Measurements from ENCODE around the gene ARHGAP15. TPM values are rescaled to one million over a fixed set of nuclear protein-coding genes. Genes with fewer than 3 reads are reported as not detected.

The ARHGAP15 gene
- total RNA-seq, 1 experiment from 2014 or later = not detected

DNA sequence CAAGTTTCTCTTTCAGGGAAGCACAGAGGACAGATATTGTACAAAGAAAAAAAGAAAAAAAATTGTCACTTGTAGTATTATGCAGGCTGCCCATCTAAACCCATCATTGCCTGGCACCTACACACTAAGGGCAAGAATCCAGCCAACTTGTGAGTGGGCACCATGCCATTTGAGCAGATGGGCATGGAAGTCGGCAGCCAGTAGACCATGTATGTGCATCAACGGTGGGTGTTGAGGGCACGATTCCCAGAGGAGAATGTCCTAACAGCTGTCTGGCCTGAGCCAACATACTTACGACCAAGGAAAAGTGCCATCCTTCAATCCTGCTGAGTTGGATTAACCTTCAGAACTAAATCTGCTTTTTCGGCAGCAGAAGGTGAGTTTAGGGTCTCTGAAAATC lies 63.9 kb downstream of the ARHGAP15 start:
- Histone ChIP-seq H3K4me3 (no peak overlapping the region), H3K27me3 (replicated peaks) (peaks cover 4% of the 10 kb centered on the region), H3K36me3 (no peaks in the 10 kb centered on the region), H3K4me1 (replicated peaks) (no peaks in the 10 kb centered on the region), H3K9me3 (replicated peaks) (no peaks in the 10 kb centered on the region), H3K27ac (no peak overlapping the region)
- no peak for DNase-seq (ENCODE audit: low read depth in 1 of 2, low spot score in 2 of 2)

DNA sequence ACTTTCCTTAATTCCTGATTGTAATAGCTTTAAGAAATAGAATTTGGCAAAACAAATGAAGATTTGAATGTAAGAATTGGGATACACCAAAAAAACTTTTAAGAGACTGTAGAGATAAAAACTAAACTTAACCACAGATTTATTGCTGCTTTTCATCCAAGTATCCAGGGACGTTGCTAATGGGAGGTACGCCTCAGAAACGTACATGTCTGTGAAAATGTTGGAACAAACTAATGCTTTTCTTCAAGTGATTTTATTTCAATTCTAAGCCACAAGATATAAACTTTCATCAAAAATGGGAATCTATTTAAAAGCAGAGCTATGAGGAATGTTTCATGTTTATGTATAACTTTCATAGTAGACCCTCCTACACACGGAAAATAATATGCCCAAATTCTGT lies 66.3 kb downstream of the ARHGAP15 start:
- Histone ChIP-seq H3K9me3 (replicated peaks) (no peaks in the 10 kb centered on the region), H3K27me3 (replicated peaks) (peaks cover 4% of the 10 kb centered on the region), H3K4me3 (no peak overlapping the region), H3K4me1 (replicated peaks) (no peaks in the 10 kb centered on the region), H3K36me3 (no peaks in the 10 kb centered on the region), H3K27ac (no peak overlapping the region)
- no peak for DNase-seq (ENCODE audit: low read depth in 1 of 2, low spot score in 2 of 2)

DNA sequence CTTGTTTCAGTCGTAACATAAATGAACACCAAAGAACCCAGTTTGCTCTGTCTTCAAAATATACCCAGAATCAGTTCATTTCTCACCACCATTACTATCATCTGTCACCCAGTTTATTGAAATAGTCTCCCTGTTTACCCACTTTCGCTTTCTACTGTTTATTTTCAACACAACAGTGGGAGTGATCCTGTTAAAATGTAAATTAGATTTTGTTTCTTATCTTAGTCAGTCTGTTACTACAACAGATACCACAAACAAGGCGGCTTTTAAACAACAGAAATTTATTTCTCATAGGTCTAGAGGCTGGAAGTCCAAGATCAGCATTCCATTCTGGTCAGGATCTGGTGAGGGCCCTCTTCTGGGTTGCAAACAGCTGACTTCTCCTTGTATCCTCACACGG lies 74.8 kb downstream of the ARHGAP15 start:
- Histone ChIP-seq H3K9me3 (replicated peaks) (no peaks in the 10 kb centered on the region), H3K4me1 (replicated peaks) (no peaks in the 10 kb centered on the region)
- no peak for DNase-seq (ENCODE audit: low read depth in 1 of 2, low spot score in 2 of 2)

DNA sequence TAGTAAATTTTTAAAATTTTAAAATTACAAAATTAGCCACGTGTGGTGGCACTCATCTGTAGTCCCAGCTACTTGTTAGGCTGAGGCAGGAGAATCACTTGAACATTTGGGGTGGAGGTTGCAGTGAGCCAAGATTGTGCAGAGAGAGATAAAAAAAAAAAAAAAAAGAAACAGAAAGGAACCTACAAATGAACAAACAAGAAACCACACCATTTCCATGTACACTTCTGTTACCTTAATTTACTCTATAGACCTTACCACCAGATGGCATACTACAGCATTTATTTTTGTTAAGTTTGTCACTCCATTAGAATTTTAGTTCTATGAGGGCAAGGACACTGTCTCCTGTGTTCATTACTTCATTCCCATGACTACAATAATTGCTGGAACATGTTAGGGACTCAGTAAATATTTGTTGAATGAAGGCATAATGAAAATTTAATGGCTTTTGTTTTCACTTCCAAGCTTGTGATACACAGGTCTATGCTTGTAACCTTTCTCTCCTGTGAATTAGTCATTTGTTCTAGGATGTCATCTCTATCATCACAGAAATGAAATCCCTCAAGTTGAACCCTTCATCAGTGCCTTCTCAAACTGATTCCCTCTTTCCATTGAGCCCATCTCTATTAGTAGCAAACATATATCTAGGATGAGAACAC lies 76.0 kb downstream of the ARHGAP15 start:
- H3K36me3 ChIP-seq = no peaks in the 10 kb centered on the region
- H3K9me3 ChIP-seq (replicated peaks) = no peaks in the 10 kb centered on the region
- DNase-seq (ENCODE audit: low read depth in 1 of 2, low spot score in 2 of 2) = peak in 1 of 2 experiments; percentile 5
- no peak overlapping the region for H3K27ac ChIP-seq
- H3K4me3 ChIP-seq = no peak overlapping the region
- H3K27me3 ChIP-seq (replicated peaks) = no peaks in the 10 kb centered on the region
- H3K4me1 ChIP-seq (replicated peaks) = no peaks in the 10 kb centered on the region

More for the DNA sequence above, 74.8 kb downstream of the ARHGAP15 start:
- Histone ChIP-seq H3K27ac (no peak overlapping the region), H3K4me3 (no peak overlapping the region), H3K36me3 (no peaks in the 10 kb centered on the region), H3K27me3 (replicated peaks) (no peaks in the 10 kb centered on the region)

DNA sequence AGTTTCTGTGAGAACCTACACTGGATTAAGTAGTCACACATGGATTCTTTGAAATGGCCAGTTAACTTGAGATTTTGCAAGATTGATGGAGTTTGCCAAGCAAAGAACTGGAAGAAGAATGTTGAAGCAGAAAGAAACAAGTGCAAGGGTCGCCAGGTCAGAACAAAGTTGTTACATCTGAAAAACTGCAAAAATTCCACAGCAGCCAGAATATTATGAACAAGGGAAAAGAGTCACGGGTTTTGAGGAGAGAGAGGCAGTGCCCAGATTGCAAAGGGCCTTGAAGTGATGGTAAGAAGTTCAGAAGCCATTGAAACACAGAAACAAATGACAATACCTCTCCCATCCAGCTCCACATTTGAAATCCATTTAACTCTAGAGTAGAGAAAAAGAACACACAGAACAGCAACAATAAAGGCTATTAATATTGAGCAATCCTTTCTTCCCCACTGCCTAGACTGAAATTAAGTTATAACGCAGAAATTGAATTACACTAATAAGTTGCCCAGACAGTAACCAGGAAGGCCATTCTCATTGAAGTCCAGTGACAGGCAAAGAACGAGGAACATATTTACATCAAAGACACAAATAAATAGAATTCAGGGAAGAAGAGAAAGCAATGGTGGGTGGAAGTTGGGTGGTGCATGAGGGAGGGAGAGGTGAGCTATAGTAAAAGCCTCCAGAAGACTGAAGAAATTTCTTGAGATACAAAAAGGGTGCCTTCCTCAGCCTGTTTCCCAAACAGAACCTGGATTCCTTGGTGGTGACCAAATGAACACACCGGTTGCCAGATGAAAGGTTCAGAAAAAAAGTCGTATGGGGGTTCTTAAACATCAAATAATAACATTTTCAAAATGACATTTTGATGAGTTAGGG lies 80.6 kb downstream of the ARHGAP15 start:
- H3K27ac ChIP-seq = no peak overlapping the region
- H3K27me3 ChIP-seq (replicated peaks) = no peaks in the 10 kb centered on the region
- no peaks in the 10 kb centered on the region for H3K36me3 ChIP-seq
- no peaks in the 10 kb centered on the region for H3K4me1 ChIP-seq (replicated peaks)
- H3K9me3 ChIP-seq (replicated peaks) = no peaks in the 10 kb centered on the region
- no peak for DNase-seq (ENCODE audit: low read depth in 1 of 2, low spot score in 2 of 2)
- H3K4me3 ChIP-seq = no peak overlapping the region

DNA sequence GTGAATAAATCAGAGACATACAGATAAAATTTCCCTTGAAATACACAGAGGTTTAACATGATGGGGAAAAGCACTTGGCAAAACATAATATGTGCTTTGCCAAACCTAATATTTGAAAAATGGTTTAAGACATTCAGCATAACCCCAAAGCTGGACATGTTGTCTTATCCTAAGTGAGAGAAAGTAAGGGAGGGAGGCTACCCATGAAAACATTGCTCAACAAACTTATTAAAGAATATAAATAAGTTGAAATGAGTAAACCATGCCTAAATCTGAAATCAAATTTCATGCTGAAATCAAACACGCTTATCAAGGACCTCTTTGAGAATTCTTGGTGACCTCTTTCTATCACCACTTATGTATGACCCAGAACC lies 81.2 kb downstream of the ARHGAP15 start:
- DNase-seq (ENCODE audit: low read depth in 1 of 2, low spot score in 2 of 2) = no peak
- Histone ChIP-seq H3K4me3 (no peak overlapping the region), H3K36me3 (no peaks in the 10 kb centered on the region), H3K9me3 (replicated peaks) (no peaks in the 10 kb centered on the region), H3K4me1 (replicated peaks) (no peaks in the 10 kb centered on the region), H3K27me3 (replicated peaks) (no peaks in the 10 kb centered on the region), H3K27ac (no peak overlapping the region)

DNA sequence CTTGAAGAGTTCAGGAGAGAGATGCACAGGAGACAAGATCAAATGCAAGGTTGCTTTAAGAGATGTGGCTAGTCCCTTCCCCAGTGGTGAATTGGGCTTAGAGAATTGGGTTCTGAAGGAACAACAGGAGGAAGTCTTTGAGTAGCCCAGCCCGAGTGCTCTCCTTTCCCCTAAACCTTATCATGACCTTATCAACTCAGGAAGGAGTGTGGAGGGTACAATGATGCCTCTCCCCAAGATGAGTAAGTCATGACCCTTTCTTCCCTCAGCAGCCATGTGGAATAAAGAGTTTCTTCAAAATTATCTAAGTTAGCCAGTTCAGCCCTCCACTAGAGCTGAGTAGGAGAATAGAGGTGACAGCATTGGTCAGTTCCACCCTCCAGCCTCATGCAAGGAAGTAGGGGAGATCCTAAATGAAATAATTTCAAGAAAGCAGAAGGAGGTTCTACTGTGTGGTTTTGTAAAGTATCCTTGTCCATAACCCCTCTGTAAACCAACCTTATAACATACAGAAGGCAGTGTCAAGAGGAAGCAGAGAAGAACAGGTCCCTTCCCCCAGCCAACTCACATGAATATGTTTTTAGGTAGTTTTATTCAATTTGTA lies 88.4 kb downstream of the ARHGAP15 start:
- H3K27me3 ChIP-seq (replicated peaks) = no peaks in the 10 kb centered on the region
- H3K27ac ChIP-seq = no peak overlapping the region
- no peaks in the 10 kb centered on the region for H3K4me1 ChIP-seq (replicated peaks)
- no peak overlapping the region for H3K4me3 ChIP-seq
- H3K9me3 ChIP-seq (replicated peaks) = no peaks in the 10 kb centered on the region
- no peaks in the 10 kb centered on the region for H3K36me3 ChIP-seq
- no peak for DNase-seq (ENCODE audit: low read depth in 1 of 2, low spot score in 2 of 2)

DNA sequence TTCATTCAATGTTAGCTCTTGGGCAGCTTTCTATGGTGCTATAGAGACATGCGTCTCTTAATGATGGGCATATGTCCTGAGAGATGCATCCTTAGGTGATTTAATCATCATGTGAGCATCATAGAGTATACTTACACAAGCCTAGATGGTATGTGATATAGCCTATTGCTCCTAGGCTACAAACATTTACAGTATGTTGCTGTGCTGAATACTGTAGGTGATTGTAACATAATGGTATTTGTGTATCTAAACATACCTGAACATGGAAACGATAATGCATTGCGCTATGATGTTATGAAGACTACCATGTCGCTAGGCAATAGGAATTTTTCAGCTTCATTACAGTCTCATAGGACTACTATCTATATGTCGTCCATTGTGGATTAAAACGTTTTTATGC lies 89.4 kb downstream of the ARHGAP15 start:
- Histone ChIP-seq H3K4me1 (replicated peaks) (no peaks in the 10 kb centered on the region), H3K4me3 (no peak overlapping the region), H3K27me3 (replicated peaks) (no peaks in the 10 kb centered on the region), H3K27ac (no peak overlapping the region), H3K36me3 (no peaks in the 10 kb centered on the region), H3K9me3 (replicated peaks) (no peaks in the 10 kb centered on the region)
- no peak for DNase-seq (ENCODE audit: low read depth in 1 of 2, low spot score in 2 of 2)

DNA sequence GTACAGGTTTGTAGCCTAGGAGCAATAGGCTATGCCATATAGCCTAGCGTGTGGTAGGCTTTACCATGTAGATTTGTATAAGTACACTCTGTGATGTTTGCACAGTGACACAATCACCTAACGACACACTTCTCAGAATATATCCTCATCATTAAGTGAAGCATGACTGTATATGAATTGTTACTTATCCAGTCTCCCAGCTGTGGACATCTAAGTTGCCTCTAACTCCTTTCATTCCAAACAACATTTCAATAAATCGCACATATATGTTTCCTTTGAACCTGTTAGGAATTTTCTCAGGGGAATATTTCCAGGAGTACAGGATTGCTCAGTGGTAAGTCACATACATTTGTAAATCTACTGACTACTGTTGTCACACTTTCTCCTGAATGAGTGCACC lies 90.0 kb downstream of the ARHGAP15 start:
- no peaks in the 10 kb centered on the region for H3K9me3 ChIP-seq (replicated peaks)
- H3K36me3 ChIP-seq = no peaks in the 10 kb centered on the region
- H3K4me3 ChIP-seq = no peak overlapping the region
- no peak for DNase-seq (ENCODE audit: low read depth in 1 of 2, low spot score in 2 of 2)
- H3K27ac ChIP-seq = no peak overlapping the region
- no peaks in the 10 kb centered on the region for H3K4me1 ChIP-seq (replicated peaks)
- H3K27me3 ChIP-seq (replicated peaks) = no peaks in the 10 kb centered on the region

DNA sequence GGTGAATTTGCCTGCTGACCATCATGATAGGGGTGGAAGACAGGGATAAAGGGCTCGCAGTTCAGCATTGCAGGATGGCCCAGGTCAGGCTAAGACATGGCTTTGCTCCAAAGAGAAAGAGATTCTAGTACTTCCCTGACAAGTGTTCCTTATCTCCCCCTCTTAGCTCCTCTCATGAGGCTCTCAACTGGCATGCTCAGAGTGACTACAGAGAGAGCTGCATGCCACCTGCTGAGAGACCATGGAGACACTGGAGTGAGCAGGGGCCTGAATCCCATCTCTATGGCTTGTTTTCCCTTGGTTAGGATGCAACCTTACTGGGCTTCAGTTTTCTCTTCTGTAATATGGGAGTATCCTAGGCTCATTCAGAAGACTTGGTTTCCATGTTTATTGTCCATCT lies 94.3 kb downstream of the ARHGAP15 start:
- no peaks in the 10 kb centered on the region for H3K9me3 ChIP-seq (replicated peaks)
- no peaks in the 10 kb centered on the region for H3K4me1 ChIP-seq (replicated peaks)
- no peak overlapping the region for H3K27ac ChIP-seq
- no peaks in the 10 kb centered on the region for H3K36me3 ChIP-seq
- no peak overlapping the region for H3K4me3 ChIP-seq
- no peaks in the 10 kb centered on the region for H3K27me3 ChIP-seq (replicated peaks)
- no peak for DNase-seq (ENCODE audit: low read depth in 1 of 2, low spot score in 2 of 2)

DNA sequence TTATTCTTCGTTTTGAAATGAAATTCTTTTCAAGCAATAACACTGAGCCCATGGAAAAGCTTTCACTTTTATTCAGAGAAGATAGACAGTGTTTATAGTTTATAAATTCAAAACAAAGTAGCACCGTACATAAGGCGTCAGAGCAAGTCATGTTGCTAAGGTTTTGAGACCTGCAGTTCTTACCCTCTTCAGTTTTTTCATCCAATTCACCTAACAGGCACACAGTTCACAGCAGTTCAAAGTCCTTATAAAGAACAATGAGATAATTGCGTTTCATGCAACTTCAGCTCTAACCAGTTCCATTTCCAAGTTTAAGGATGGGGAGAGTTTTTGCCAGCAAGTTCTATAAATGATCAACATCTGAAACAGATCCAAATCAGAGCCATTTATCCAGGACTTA lies 96.7 kb downstream of the ARHGAP15 start:
- no peaks in the 10 kb centered on the region for H3K36me3 ChIP-seq
- no peaks in the 10 kb centered on the region for H3K27me3 ChIP-seq (replicated peaks)
- H3K4me3 ChIP-seq = no peak overlapping the region
- H3K9me3 ChIP-seq (replicated peaks) = no peaks in the 10 kb centered on the region
- no peak overlapping the region for H3K27ac ChIP-seq
- no peaks in the 10 kb centered on the region for H3K4me1 ChIP-seq (replicated peaks)
- DNase-seq (ENCODE audit: low read depth in 1 of 2, low spot score in 2 of 2) = no peak

DNA sequence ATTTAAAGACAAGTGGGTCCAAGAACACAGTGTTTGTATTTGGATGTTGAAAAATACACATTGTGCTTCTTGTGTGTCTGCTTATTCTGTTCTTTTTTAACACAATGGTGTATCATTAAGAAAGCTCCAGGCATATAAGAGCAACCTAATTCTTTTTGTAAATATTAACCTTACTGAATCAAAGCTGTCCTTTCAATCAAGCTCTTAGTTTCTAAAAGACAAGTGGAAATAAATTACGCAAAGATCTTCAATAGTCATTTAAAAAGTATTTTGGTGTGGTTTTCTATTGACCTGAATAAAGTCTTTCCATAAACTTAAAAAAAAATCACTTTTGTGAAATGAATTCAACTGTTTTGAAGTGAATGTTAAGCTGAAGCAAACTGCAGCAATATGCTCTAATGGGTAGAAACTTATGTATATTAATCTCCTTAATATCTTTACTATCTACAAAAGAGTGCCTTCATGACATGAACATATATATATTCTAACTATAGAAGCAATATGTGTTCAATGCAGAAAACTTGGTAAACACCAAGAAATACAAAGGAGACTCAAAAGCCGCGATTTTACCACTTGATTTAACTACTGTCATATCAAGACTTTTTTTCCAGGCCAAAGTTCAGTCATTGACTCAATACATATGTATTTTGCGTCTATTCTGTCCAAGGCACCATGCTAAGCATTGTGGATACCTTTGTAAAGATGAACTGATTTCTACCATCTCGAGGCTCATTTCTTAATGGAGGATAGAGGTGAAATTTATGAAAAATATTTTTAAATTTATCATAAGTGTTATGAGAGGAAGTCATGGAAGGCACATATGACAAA lies 97.7 kb downstream of the ARHGAP15 start:
- H3K4me3 ChIP-seq = no peak overlapping the region
- no peaks in the 10 kb centered on the region for H3K9me3 ChIP-seq (replicated peaks)
- no peak for DNase-seq (ENCODE audit: low read depth in 1 of 2, low spot score in 2 of 2)
- no peaks in the 10 kb centered on the region for H3K36me3 ChIP-seq
- no peak overlapping the region for H3K27ac ChIP-seq
- H3K27me3 ChIP-seq (replicated peaks) = no peaks in the 10 kb centered on the region
- no peaks in the 10 kb centered on the region for H3K4me1 ChIP-seq (replicated peaks)

DNA sequence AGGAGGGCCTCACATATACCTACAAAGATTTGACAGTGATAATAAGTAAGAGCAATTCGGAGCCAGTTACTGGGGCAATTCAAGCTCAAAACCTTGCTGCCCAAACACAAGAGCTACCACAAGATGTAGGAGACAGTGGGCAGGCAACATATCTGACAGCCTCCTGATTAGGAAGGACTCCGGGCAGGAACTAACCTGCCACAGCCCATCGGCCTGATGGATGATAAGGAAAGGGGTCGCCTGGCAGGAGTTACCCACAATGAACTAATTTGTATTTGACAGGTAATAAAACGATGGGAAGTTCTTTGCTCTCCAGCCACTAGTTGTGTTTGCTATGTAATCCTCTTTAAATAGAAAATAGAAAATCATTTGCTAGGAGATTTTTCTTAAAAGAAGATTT lies 100.2 kb downstream of the ARHGAP15 start:
- DNase-seq (ENCODE audit: low read depth in 1 of 2, low spot score in 2 of 2) = no peak
- Histone ChIP-seq H3K9me3 (replicated peaks) (no peaks in the 10 kb centered on the region), H3K27ac (no peak overlapping the region), H3K4me1 (replicated peaks) (no peaks in the 10 kb centered on the region), H3K36me3 (no peaks in the 10 kb centered on the region), H3K27me3 (replicated peaks) (no peaks in the 10 kb centered on the region), H3K4me3 (no peak overlapping the region)
